T-helper 22 cell (primary cell): ENCODE measurements around the gene NT5C1A.

Experiments
- DNase-seq: peaks from one replicate; pipeline ENCODE4 v3.0.0-alpha.2; 2020; ENCODE audit warnings: low read depth

NT5C1A gene

GRCh38 chr1:39671793-39672550, at the start of gene NT5C1A:
TSS of gene NT5C1A (minus strand) at chr1:39672107. CDS start at chr1:39672038, 69 bp downstream.
- DNase-seq: no peak

- no peak for DNase-seq
Observed at GRCh38 chr1:39721664-39722063, 49.8 kb upstream of the NT5C1A start.

- no peak for DNase-seq
Observed at GRCh38 chr1:39720094-39720999, 48.4 kb upstream of the NT5C1A start.

GRCh38 chr1:39717809-39718208, 45.9 kb upstream of the NT5C1A start:
- no peak for DNase-seq

GRCh38 chr1:39713557-39713956, 41.6 kb upstream of the NT5C1A start:
- DNase-seq: no peak

- DNase-seq: no peak
Observed at GRCh38 chr1:39711966-39712340, 40.0 kb upstream of the NT5C1A start.

- no peak for DNase-seq
Observed at GRCh38 chr1:39711104-39711965, 39.4 kb upstream of the NT5C1A start.

- DNase-seq: no peak
Observed at GRCh38 chr1:39707506-39707905, 35.6 kb upstream of the NT5C1A start.

GRCh38 chr1:39704757-39705156, 32.9 kb upstream of the NT5C1A start:
- DNase-seq: no peak

- no peak for DNase-seq
Observed at GRCh38 chr1:39701049-39701439, 29.1 kb upstream of the NT5C1A start.

GRCh38 chr1:39700348-39700747, 28.4 kb upstream of the NT5C1A start:
- DNase-seq: no peak

- no peak for DNase-seq
Observed at GRCh38 chr1:39699419-39699818, 27.5 kb upstream of the NT5C1A start.

GRCh38 chr1:39698568-39698967, 26.7 kb upstream of the NT5C1A start:
- DNase-seq: no peak

GRCh38 chr1:39696448-39696847, 24.5 kb upstream of the NT5C1A start:
- DNase-seq: no peak

- no peak for DNase-seq
Observed at GRCh38 chr1:39695016-39695415, 23.1 kb upstream of the NT5C1A start.

- DNase-seq: no peak
Observed at GRCh38 chr1:39694026-39694425, 22.1 kb upstream of the NT5C1A start.

GRCh38 chr1:39692152-39693074, 20.5 kb upstream of the NT5C1A start:
- no peak for DNase-seq

GRCh38 chr1:39691383-39692151, 19.7 kb upstream of the NT5C1A start, which contains the start of gene HPCAL4:
TSS of gene HPCAL4 (minus strand) at chr1:39691433. CDS start at chr1:39684603, 6,830 bp downstream.
- peak; percentile 83 for DNase-seq

GRCh38 chr1:39690794-39691382, 19.0 kb upstream of the NT5C1A start:
- no peak for DNase-seq

GRCh38 chr1:39690225-39690624, 18.3 kb upstream of the NT5C1A start:
- no peak for DNase-seq
